ENCODE data around the gene RIMOC1. TPM values are rescaled to one million over a fixed set of nuclear protein-coding genes. Genes with fewer than 3 reads are reported as not detected.
A peak's percentile ranks its signal among the peaks of the same experiment; 100 is the strongest.

The RIMOC1 gene, protein sequence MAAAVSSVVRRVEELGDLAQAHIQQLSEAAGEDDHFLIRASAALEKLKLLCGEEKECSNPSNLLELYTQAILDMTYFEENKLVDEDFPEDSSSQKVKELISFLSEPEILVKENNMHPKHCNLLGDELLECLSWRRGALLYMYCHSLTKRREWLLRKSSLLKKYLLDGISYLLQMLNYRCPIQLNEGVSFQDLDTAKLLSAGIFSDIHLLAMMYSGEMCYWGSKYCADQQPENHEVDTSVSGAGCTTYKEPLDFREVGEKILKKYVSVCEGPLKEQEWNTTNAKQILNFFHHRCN
- total RNA-seq: 14.7 TPM
- long read RNA-seq, partial matches to known transcripts: 3 of 3 reads
- long read RNA-seq, other reads (novel, unspliced or antisense): 0 of 3 reads

DNA sequence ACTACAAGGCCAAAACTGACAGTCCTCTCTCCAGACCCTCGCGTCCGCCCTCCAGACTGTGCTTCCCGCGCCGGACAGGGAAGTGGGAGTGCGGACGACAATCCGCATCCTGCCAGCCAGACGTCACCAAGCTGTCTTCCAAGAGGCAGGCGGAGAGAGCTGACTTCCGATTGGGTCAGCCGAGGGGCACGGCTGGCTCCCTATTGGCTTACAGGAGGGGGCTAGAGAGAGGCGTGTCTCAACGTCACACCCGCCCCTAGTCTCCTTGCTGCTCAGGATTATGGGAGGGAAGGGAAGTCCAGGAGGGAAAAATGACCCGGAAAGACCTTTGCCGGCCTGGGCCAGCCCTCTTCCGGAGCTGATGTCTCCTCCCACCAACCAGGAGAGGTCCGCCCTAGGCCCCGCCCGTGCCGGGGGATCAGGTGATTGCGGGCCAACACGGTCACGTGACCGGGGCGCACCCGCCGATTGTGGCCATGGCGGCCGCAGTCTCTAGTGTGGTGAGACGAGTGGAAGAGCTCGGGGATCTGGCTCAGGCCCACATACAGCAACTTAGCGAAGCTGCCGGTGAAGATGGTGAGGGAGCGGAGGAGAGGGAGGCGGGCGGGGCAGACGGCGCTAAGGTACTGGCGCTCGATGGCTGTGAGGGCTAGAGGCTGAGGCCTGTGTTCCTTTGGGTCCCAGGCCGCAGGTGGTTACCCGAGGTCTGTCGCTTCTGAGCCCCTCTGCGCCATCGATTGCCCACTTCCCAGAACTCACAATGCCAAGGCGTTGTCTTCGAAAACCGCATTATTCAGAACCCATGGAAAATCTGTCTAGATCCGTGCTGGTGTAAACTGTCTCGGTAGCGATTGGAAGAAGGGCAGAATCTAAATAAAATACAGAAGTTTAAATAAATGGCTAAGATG is at the start of gene RIMOC1:
Gene RIMOC1, plus strand, starts transcription at position 453 of the 908 bp plus-strand sequence. Its CDS starts 24 bp downstream, at position 477.
- intact Hi-C loops (cut with micrococcal nuclease): no loop called here

DNA sequence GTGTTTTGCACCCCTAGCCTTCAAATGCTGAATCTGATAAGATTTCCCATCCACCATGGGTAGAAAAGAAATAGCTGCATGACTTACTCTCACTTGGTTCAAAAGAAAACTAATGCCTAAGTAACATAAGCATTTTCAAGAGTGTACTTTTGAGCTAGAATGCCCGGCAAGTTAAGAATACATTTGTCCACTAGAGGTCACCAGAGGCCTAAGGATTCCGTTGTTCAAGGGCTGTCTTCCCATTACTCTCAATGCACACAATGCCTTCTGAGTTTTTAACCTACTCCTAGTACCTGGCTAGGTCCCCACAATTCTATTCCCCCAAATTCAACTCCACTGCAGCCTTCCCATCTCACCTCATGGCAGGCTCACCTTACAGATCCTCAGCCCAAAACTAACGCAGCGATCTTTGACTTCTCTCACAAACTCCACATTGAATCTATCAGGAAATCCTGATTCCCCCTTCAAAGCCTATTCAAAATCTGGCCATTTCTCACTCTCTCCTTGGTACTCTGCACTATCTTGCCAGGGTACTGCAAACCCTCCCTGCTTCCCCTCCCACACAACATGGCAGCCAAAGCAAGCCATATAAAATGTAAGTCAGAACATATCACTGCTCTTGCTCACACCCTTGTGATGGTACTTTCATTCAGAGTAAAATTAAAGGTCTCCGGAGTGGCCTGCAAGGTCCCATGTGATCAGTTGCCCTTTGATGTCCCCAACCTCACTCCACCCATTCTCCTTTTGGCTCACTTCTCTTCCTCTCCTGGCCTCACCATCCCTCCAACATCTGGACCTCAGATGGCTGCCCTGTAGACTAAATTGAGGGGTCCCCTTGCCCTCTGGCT is 47.3 kb upstream of the RIMOC1 start:
- DNase-seq (no peak), ATAC-seq (peak; percentile 91)
- intact Hi-C loops (cut with micrococcal nuclease): loop anchor here (5.0 to 10.0 kb wide), 3 partner anchors 68 to 908 kb away; partner anchors contain the start of gene FBXO4

More for the DNA sequence above, at the start of gene RIMOC1:
- DNase-seq (peak; percentile 99), ATAC-seq (peak; percentile 99)

DNA sequence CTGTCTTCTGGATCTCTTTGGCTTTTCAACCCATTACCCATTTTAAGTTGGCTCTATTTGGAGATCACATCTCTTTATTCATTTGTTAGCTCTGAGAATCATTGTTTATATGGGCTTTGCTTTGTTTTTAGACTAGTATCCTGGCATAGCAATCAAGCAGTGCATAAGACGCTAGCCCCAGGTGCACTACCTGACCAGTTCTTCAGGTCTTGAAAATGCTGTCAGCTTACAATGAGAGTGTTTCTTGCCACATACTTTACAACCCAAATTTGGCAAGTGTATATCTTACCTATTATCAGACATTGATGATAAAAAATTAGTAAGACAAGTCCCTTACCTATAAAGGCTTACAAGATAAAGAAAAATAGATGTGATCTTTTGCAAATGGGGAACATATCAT is 46.2 kb upstream of the RIMOC1 start:
- no peak for DNase-seq
- intact Hi-C loops (cut with micrococcal nuclease): loop anchor here (5.0 to 10.0 kb wide), 3 partner anchors 67 to 907 kb away; partner anchors contain the start of gene FBXO4
- no peak for ATAC-seq

DNA sequence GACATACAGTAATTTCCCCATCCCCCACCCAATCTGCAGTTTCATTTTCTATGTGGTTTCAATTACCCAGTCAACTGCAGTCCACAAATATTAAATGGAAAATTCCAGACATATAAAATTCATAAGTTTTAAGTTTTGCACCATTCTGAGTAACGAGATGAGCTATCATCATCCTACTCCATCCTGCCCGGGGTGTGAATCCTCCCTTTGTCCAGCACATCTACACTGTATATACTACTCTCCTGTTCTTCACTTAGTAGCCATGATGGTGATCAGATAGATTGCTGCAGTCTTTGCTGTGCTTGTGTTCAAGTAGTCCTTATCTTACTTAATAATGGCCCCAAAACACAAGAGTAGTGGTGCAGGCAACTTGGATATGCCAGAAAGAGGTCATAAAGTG is 45.3 kb upstream of the RIMOC1 start:
- intact Hi-C loops (cut with micrococcal nuclease): loop anchor here (5.0 to 10.0 kb wide), 3 partner anchors 66 to 906 kb away; partner anchors contain the start of gene FBXO4
- no peak for DNase-seq
- no peak for ATAC-seq

DNA sequence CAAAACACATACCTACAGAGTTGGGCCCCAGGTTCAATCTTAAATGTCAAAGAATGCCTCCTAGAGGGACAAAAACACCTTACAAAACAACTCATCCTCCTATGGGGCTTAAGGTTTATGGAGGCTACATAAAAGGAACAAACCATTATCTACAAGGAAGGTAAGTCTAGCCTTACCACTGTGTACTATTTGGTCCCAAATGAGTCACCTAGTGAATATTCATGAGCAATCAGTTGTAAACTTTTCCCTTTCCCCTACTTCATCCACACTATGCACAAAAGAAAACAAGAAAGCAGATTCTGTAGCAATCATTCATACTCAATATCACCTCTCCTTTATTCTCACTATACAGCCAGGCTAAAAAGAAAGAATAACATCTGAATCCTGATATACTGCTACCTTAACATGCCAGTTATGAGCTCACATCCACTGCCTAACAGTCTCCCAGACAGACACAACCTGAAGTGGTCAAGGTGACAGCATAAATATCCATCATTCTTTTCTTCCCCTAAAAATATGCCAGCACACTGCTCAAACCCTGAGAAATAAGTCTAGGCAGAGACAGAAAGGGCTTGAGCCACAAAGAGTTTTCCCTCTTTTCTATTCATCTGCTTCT is 40.2 kb upstream of the RIMOC1 start:
- no peak for ATAC-seq
- intact Hi-C loops (cut with micrococcal nuclease): no loop called here
- no peak for DNase-seq

DNA sequence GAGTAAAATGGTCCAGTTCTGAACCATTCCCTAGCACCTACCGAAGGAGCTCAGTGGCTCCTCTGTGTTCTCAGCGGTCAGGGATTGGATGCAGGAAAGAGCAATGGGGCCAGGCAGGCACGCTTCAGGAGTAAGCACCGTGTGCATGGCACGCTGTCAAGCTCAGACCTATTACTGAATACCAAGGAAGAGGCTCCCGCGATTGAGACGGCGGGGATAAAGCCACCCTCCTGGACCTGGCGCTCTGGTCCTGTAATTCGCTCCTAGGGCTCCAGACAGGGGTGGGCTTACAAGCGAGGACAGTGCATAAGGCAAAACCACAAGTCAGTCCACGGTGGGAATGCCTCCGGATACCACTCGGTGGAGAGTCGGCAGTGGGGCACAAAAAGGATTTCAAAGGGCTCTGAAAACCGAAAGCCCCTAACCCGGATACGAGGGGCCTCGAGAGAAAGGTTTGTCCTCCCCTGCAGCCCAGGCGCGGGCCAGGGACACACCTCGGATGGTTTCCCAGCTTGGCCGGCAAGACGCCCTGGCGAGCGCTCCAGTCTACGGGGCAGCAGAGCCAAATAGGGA is 34.9 kb upstream of the RIMOC1 start:
- DNase-seq (peak; percentile 91), ATAC-seq (peak; percentile 92)
- intact Hi-C loops (cut with micrococcal nuclease): no loop called here

DNA sequence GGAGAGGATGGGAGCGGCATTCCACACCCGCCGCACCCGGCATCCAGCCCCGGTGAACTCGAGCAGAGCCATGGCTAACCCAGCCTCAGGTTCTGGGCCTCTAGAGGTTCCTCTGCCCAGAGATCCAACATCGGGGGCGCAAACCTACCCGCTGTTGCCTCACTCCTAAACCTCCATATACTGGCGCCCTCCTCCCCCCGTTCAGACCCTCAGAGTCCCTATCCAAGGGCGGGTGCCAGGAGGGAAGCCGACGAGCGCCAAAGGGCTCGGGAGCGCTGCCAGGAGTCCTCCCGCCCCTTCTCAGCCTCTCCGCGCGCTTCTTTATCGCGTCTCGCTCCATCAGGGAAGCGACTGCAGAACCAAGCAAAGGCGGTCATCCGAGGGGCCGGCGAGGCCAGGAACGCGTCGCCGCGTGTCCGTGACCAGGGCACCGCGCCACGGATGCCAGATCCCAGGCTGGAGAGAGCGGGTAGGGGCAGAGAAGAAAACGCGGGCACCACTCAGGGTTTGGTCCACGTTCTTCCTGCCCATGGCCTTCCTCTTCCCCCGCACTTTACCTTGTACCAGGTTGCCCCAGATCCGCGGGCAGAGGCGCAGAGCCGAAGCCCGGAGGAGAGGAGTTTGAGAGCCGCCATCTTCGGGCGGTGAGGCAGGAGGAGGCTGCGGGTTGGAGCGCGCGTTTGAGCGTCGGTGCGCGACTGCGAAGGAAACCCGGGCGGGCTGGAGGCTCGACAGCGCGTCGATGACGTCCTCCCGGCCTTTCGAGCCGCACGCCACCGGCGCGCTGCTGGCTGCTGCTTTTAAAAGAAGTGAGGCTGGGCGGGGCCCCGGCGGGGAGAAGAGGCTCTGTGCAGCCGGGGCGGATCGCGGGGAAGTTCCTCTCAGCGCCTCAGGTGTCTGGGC is 34.2 kb upstream of the RIMOC1 start, which contains the start of gene OXCT1:
Gene OXCT1, minus strand, starts transcription at position 702 of the 903 bp plus-strand sequence. Its CDS starts 67 bp downstream, at position 635.
- intact Hi-C loops (cut with micrococcal nuclease): no loop called here
- DNase-seq (peak; percentile 90), ATAC-seq (peak; percentile 87)

DNA sequence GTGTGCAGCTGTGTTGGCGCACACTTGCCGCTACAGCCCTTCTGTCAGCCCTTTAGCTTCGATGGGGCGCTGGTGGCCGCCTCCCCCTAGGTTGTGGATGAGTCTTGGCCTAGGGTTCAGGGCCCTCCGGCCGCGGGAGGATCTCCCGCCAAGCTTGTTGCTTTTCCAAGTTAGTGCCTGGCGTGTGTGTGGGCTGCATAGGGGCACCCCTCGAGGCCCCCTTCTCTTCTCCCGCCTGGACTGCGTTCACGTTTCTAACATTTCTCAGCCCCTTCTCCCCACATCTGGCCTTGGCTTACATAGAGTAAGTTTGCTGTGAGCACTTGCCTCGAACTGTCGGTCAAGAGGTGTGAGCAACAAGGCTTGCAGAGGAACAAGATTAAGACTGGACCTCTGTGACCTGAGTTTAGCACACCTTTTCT is 33.5 kb upstream of the RIMOC1 start:
- DNase-seq: no peak
- intact Hi-C loops (cut with micrococcal nuclease): no loop called here
- no peak for ATAC-seq

DNA sequence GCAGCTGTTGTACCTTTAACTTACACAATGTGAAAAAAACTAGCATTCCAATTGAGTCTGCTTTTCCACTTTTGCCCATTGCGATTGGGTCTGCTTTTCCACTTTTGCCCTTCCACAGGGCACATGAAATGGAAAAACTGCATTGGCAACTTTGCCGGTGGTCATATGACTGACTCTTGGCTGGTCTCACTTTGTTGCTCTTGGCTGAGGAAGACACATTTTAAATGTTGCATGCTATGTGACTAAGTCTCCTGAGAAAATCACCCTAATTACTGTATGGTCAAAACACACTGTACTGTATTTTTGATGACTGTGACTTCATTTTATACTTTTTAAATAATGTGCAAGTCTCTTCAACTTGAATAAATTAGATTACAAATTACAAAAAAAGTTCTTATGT is 32.3 kb upstream of the RIMOC1 start:
- ATAC-seq (no peak), DNase-seq (no peak)
- intact Hi-C loops (cut with micrococcal nuclease): no loop called here

DNA sequence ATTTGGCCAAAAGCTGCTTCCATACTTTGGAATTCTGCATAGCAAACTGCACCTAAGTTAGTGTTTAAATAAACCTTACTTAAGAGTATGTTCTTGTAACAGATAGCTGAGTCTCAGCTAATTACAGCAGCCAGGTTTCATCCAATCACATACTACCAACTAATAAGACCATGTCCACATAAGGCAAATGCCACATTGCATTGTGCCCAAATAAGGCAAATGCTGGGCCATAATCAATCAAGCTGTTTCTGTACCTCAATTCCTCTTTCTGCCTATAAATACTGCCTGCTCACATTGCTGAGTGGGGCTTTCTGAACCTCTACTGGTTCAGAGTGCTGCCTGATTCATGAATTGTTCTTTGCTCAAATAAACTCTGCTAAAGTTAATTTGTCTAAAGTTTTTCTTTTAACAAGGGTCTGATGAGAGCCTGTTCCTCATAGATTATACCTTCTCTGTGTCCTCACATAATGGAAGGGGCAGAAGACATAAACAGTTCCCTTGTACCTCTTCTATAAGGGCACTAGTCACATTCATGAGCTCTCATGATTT is 29.6 kb upstream of the RIMOC1 start:
- no peak for DNase-seq
- intact Hi-C loops (cut with micrococcal nuclease): no loop called here

DNA sequence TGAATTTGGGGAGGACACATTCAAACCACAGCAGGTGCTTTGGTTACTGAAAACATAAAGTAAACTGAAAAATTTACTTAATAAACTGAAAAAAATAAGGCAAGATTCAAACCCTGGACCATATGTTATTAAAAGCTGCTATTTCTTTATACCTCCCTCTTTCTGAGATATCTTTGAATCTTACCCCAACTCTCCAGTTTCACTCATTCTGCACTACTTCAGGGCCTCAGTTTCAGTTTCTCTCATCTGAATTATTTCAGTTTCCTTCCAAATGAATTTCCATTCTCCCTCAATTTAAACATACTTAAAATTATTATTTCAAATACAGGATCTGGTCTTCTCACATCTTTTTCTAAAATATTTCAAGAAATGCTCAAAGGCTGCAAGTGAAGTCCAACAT is 29.0 kb upstream of the RIMOC1 start:
- intact Hi-C loops (cut with micrococcal nuclease): no loop called here
- DNase-seq (no peak), ATAC-seq (no peak)

More for the DNA sequence above, 29.6 kb upstream of the RIMOC1 start:
- no peak for ATAC-seq

DNA sequence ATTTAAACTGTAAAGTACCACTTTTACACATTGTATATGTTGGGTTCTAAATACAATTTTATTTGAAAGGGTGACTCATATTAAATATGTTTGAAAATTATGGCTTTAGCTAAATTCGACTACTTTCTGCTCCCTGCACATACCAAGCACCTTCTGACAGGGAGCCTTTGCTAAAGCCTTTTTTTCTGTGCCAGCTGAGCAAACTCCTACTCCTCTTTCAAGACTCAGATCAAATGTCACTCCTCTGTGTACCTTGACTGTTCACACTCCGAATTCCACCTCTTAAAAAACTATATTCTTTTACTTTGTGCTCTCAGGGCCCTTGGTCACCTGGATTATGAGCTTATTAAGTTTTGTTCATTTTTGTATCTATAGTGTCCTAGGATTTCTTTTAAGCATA is 27.5 kb upstream of the RIMOC1 start:
- ATAC-seq: no peak
- DNase-seq: no peak
- intact Hi-C loops (cut with micrococcal nuclease): no loop called here

DNA sequence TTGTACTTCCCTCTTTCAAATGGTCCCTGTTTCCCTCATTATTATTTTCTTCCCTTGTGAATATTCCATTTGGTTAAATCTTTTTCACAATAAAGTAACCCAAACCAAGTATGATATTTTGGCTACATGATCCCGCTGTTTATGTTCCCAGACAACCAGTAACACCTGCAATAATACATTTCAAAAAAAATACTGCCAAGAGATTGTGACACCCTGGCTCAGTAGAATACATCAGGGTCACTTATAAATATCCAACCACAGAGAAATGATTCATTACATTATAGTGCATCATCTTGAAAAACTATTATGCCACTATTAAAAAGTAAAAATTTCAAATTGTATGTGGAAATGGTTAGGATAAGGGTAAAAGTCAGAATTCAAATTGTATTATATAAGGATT is 26.7 kb upstream of the RIMOC1 start:
- intact Hi-C loops (cut with micrococcal nuclease): no loop called here
- DNase-seq (no peak), ATAC-seq (no peak)

DNA sequence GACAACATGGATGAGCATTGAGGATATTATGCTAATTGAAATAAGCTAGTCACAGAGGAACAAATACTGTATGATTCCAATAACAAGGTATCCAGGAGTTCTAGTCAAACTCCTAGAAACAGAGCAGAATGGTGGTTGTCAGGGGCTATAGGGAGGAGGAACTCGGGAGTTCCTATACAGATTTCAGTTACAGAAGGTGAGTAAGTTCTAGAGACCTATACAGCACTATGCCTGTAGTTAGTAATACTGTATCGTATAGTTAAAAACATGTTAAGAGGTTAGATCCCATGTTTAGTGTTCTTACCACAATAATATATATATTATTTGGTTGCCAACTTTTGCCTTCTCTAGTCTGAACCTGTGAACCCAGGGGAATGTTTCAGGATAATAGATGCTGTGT is 26.0 kb upstream of the RIMOC1 start:
- intact Hi-C loops (cut with micrococcal nuclease): no loop called here
- DNase-seq (no peak), ATAC-seq (no peak)

DNA sequence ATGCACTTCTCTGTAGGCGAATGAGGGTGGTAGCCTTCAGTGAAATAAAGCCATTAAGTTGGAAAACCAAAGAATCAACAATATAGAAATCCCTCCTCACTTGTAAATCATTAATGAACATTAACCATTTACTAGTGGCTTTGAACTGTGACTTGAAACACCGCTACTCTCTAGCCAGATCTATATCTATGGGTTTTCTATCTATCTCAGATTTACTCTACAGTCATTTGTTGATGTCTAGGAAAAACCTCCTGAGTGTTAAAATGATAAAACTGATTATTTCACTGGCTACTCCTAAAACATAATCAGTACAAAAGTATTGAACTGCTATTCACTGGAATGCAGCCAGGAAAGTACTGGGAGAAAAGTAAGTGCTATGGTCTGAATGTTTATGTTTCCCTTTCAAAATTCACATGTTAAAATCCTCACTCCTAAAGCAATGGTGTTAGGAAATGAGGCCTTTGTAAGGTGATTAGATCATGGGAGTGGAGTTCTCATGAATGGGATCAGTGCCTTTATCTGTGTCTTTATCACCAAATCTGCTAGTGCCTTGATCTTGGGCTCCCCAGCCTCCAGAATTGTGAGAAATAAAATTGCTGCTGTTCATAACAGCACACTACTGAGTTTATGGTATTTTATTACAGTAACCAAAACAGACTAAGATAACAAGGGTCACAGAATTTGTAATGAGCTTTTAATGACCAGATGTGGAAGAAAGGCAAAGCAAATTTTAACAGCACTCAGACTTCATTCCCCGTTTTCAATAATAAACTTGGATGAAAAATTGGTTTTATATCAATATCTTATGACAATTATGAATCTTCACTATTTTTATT is 25.3 kb upstream of the RIMOC1 start:
- no peak for ATAC-seq
- no peak for DNase-seq
- intact Hi-C loops (cut with micrococcal nuclease): no loop called here

DNA sequence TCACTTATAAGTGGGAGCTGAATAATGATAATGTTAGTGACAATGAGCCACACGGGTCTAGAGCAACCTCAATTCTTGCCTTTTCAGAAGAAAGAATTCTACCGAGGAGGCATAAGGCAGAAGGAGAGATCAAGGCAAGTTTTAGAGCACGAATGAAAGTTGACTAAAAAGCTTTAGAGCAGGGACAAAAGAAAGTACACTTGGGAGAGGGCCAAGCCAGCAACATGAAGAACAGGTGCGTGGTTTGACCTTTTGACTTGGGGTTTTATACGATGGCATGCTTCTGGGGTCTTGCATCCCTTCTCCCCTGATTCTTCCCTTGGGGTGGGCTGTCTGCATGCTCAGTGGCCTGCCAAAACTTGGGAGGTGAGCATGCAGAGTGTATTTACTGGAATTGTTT is 21.4 kb upstream of the RIMOC1 start:
- intact Hi-C loops (cut with micrococcal nuclease): no loop called here
- no peak for DNase-seq
- ATAC-seq: no peak
